Stimulated activated CD4-positive, alpha-beta T cell treated with anti-CD3 and anti-CD28 coated beads, TNF-alpha, amount 100 ng/mL, for 4 hours (primary cell): ENCODE measurements around the gene TMEM50B.
"Not testable (repeated sequence)": the region's sequence is repeated elsewhere in the genome, so short reads cannot be mapped to it uniquely, and the experiment has no call there.

Experiments
- DNase-seq, 3 experiments: peaks; one replicate each; pipeline ENCODE4 v3.0.0-alpha.2; 2020; ENCODE audit warnings: low read depth in 3 of 3

The TMEM50B gene

GRCh38 chr21:33428669-33429068, 51.1 kb downstream of the TMEM50B start:
- DNase-seq, result no peak

GRCh38 chr21:33427051-33427450, 52.7 kb downstream of the TMEM50B start:
- no peak for DNase-seq

- no peak for DNase-seq
These were observed 53.9 kb downstream of the TMEM50B start for GRCh38 chr21:33425825-33426224.

- DNase-seq, result no peak
These were observed 55.6 kb downstream of the TMEM50B start for GRCh38 chr21:33424214-33424613.

- DNase-seq, result no peak
These were observed 57.9 kb downstream of the TMEM50B start for GRCh38 chr21:33421713-33422393.

GRCh38 chr21:33419538-33420123, 60.1 kb downstream of the TMEM50B start:
- DNase-seq, result no peak

GRCh38 chr21:33418691-33419090, 61.1 kb downstream of the TMEM50B start:
- no peak for DNase-seq

- DNase-seq, result no peak
These were observed 64.8 kb downstream of the TMEM50B start for GRCh38 chr21:33414926-33415325.

GRCh38 chr21:33414068-33414467, 65.7 kb downstream of the TMEM50B start:
- no peak for DNase-seq

- no peak for DNase-seq
These were observed 66.8 kb downstream of the TMEM50B start for GRCh38 chr21:33412832-33413519.

GRCh38 chr21:33412439-33412831, 67.3 kb downstream of the TMEM50B start:
- DNase-seq, result not testable (repeated sequence)

- no peak for DNase-seq
These were observed 67.8 kb downstream of the TMEM50B start for GRCh38 chr21:33411949-33412430.

- DNase-seq, result no peak
These were observed 73.3 kb downstream of the TMEM50B start for GRCh38 chr21:33406493-33406892.

GRCh38 chr21:33403786-33404585, 75.8 kb downstream of the TMEM50B start:
- DNase-seq, result peak in 1 of 3 experiments; percentile 22

- peak in 2 of 3 experiments; percentile 39 to 46 for DNase-seq
These were observed 76.5 kb downstream of the TMEM50B start, which contains the start of gene IFNGR2 for GRCh38 chr21:33403128-33403785. Gene IFNGR2, plus strand, starts transcription at chr21:33403413. Its CDS starts 131 bp downstream, at chr21:33403544.

- DNase-seq, result no peak
These were observed 77.5 kb downstream of the TMEM50B start for GRCh38 chr21:33402001-33402979.

- no peak for DNase-seq
These were observed 78.2 kb downstream of the TMEM50B start for GRCh38 chr21:33401630-33401992.
